Keratinocyte (primary cell): Measurements from ENCODE around the gene NFATC2. TPM values are rescaled to one million over a fixed set of nuclear protein-coding genes. Genes with fewer than 3 reads are reported as not detected.

ENCODE experiments used
- DNase-seq: peaks from one replicate; pipeline ENCODE4 v3.0.0-alpha.2; 2011; ENCODE audit warnings: low read depth, missing footprints, low spot score
- FAIRE-seq: peaks from 2 replicates; lab custom pipeline; 2011; peaks lifted over from hg19 to GRCh38; lab: Jason Lieb, UNC
- H2AFZ ChIP-seq: 2 replicates; pipeline ENCODE4 v1.6.0; 2012; ENCODE audit warnings: low read length, control low read depth, inconsistent platforms; ENCODE audit not compliant: control insufficient read depth
- H3K27ac ChIP-seq: 2 replicates; pipeline ENCODE4 v1.5.1; 2011; ENCODE audit warnings: low read length; ENCODE audit not compliant: control insufficient read depth, insufficient read depth
- H3K27me3 ChIP-seq: 3 replicates; pipeline ENCODE4 v1.6.0; 2011; ENCODE audit warnings: low read length; ENCODE audit not compliant: control insufficient read depth, insufficient read depth; ENCODE audit errors: extremely low read depth
- H3K36me3 ChIP-seq, 2 experiments: 2 replicates in 1 of 2; 3 replicates in 1 of 2; pipeline ENCODE4 v1.5.1; 2011; ENCODE audit warnings: low read length in 2 of 2, mild to moderate bottlenecking in 1 of 2; ENCODE audit not compliant: control insufficient read depth in 2 of 2, insufficient read depth in 2 of 2; ENCODE audit errors: extremely low read depth in 1 of 2
- H3K4me1 ChIP-seq: 3 replicates; pipeline ENCODE4 v1.5.1; 2011; ENCODE audit warnings: low read length; ENCODE audit not compliant: control insufficient read depth, insufficient read depth; ENCODE audit errors: extremely low read depth
- H3K4me2 ChIP-seq: 3 replicates; pipeline ENCODE4 v1.6.0; 2011; ENCODE audit warnings: low read depth, low read length; ENCODE audit not compliant: control insufficient read depth, insufficient read depth; ENCODE audit errors: extremely low read depth
- H3K4me3 ChIP-seq, 3 experiments: fragments of 200-600 bp in 1 of 3; sonication (generic) in 1 of 3; 2 replicates in 2 of 3; 3 replicates in 1 of 3; pipeline ENCODE4 v1.5.1; 2011 to 2016; ENCODE audit warnings: low read length in 3 of 3, mild to moderate bottlenecking in 3 of 3, control low read depth in 2 of 3, inconsistent platforms in 1 of 3, low read depth in 1 of 3, mixed read lengths in 1 of 3, mixed run types in 1 of 3, moderate library complexity in 1 of 3; ENCODE audit not compliant: control insufficient read depth in 2 of 3, insufficient read depth in 2 of 3; ENCODE audit errors: extremely low read depth in 1 of 3
- H3K79me2 ChIP-seq: 2 replicates; pipeline ENCODE4 v1.6.0; 2012; ENCODE audit warnings: low read length; ENCODE audit not compliant: control insufficient read depth, insufficient read depth
- H3K9ac ChIP-seq: 3 replicates; pipeline ENCODE4 v1.6.0; 2011; ENCODE audit warnings: low read length; ENCODE audit not compliant: control insufficient read depth, insufficient read depth; ENCODE audit errors: extremely low read depth
- H3K9me1 ChIP-seq: 3 replicates; pipeline ENCODE4 v1.6.0; 2011; ENCODE audit warnings: low read length; ENCODE audit not compliant: control insufficient read depth, insufficient read depth; ENCODE audit errors: extremely low read depth
- H3K9me3 ChIP-seq: 2 replicates; pipeline ENCODE4 v1.5.1; 2012; ENCODE audit warnings: low read depth, low read length; ENCODE audit not compliant: control insufficient read depth
- H4K20me1 ChIP-seq: 3 replicates; pipeline ENCODE4 v1.6.0; 2011; ENCODE audit warnings: low read length; ENCODE audit not compliant: control insufficient read depth, insufficient read depth; ENCODE audit errors: extremely low read depth
- EZH2 ChIP-seq: IDR thresholded peaks from one replicate; pipeline ENCODE4 v1.6.1; 2012; ENCODE audit warnings: inconsistent platforms, mild to moderate bottlenecking, low read length, moderate library complexity
- dilution Hi-C: fragments of 300-500 bp; cut with MboI; formaldehyde crosslinking; loops from one replicate; pipeline ENCODE4 v1.7.0; 2020; ENCODE audit warnings: low sequenced_read_pairs; ENCODE audit not compliant: extremely low pct_ligation_motif_present
- polyA plus RNA-seq, 5 experiments: library from polyadenylated mRNA; depleted of rRNA in 3 of 5; stranded (reverse) in 3 of 5; stranded (forward) in 1 of 5; unstranded in 1 of 5; fragments of >200 nt; gene quantifications; 1 replicate in 1 of 5; 2 replicates in 3 of 5; 3 replicates in 1 of 5; pipeline versions ENCODE4 v1.2.1 to v1.2.3, GENCODE V29; 2011 to 2012; ENCODE audit warnings: missing spikeins in 2 of 5, low read depth in 1 of 5, low replicate concordance in 1 of 5
- TF ChIP-seq, protein P1 (sequence below), 3 experiments: IDR thresholded peaks in 1 of 3; conservative IDR thresholded peaks in 1 of 3; optimal IDR thresholded peaks in 1 of 3; 2 replicates in 2 of 3; 3 replicates in 1 of 3; pipeline versions ENCODE3 to v1.5.1; 2011; ENCODE audit warnings: low read length in 3 of 3, mild to moderate bottlenecking in 3 of 3, moderate library complexity in 2 of 3, control low read depth in 1 of 3, inconsistent platforms in 1 of 3; ENCODE audit not compliant: insufficient read depth in 2 of 3; ENCODE audit errors: extremely low read depth in 1 of 3

The NFATC2 gene
- polyA plus RNA-seq, 1 donor (not counting 4 experiments of a cell fraction or from before 2014, with no cell fraction given): 0.05 TPM

DNA sequence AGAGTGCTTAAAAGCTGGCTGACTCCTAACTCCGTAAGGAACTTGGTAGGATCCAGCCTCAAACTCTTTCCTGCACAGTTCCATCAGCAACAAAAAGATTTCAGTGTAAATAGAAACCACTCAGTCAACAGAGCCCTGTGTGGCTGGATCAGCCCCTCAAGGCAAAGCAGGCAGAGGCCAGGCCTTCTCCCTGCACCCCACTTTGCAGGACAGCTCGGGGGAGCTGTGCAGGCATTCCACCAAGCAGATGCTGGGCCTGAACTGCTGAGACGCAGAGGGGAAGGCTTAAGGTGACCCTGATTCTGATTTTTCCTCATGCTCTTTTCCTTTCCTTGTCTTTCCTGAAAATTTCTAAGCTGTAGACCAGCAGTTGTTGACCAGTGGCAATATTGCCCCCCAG is 91.5 kb downstream of the NFATC2 start:
- Histone ChIP-seq H2AFZ (no peak overlapping the region), H3K4me2 (no peak overlapping the region), H3K79me2 (no peaks in the 10 kb centered on the region), H3K9ac (no peak overlapping the region), H3K36me3 (no peaks in the 10 kb centered on the region), H4K20me1 (no peaks in the 10 kb centered on the region), H3K9me3 (peaks cover 2% of the 10 kb centered on the region), H3K4me3 (no peak overlapping the region), H3K27ac (no peak overlapping the region), H3K9me1 (no peaks in the 10 kb centered on the region), H3K4me1 (peaks cover 14% of the 10 kb centered on the region), H3K27me3 (peaks cover 11% of the 10 kb centered on the region)
- TF ChIP-seq, protein P1, sequence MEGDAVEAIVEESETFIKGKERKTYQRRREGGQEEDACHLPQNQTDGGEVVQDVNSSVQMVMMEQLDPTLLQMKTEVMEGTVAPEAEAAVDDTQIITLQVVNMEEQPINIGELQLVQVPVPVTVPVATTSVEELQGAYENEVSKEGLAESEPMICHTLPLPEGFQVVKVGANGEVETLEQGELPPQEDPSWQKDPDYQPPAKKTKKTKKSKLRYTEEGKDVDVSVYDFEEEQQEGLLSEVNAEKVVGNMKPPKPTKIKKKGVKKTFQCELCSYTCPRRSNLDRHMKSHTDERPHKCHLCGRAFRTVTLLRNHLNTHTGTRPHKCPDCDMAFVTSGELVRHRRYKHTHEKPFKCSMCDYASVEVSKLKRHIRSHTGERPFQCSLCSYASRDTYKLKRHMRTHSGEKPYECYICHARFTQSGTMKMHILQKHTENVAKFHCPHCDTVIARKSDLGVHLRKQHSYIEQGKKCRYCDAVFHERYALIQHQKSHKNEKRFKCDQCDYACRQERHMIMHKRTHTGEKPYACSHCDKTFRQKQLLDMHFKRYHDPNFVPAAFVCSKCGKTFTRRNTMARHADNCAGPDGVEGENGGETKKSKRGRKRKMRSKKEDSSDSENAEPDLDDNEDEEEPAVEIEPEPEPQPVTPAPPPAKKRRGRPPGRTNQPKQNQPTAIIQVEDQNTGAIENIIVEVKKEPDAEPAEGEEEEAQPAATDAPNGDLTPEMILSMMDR (optimal IDR thresholded peaks at IDR 0.05 in 1 of 3, IDR thresholded peaks at IDR 0.05 in 1 of 3, conservative IDR thresholded peaks at IDR 0.05 in 1 of 3; ENCODE audit: extremely low read depth in 1 of 3, insufficient read depth in 2 of 3, low read length in 3 of 3): no peak
- TF ChIP-seq EZH2: no peak
- DNase-seq: no peak
- FAIRE-seq: no peak
- dilution Hi-C loops: no loop called here

DNA sequence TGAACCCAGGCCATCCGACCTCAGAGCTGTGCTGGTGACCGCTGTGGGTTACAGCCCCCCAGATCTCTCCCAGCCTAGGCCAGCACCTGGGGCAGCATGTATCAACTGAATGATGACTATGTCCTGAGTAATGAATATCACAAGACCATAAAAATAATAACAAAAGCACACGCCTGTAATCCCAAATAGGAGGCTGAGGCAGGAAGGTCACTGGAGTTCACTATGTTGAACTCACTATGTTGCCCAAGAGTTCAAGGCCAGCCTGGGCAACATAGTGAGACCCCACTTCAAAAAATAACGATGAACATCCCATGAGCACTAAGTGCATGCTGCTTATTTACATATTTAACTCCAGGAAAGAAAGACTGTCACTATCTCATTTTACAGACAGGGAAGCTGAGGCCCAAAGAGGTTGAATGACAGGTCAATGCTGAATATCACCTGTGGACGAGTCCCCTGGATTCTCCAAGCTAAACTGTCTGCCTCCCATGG is 92.3 kb downstream of the NFATC2 start:
- DNase-seq (no peak), FAIRE-seq (no peak)
- no peak overlapping the region for H3K27ac ChIP-seq

More for the DNA sequence above, 92.3 kb downstream of the NFATC2 start:
- Histone ChIP-seq H3K79me2 (no peaks in the 10 kb centered on the region), H3K36me3 (no peaks in the 10 kb centered on the region), H3K9me3 (peaks cover 2% of the 10 kb centered on the region), H3K9me1 (no peaks in the 10 kb centered on the region), H3K4me3 (no peak overlapping the region), H3K9ac (no peak overlapping the region), H3K4me1 (peaks cover 14% of the 10 kb centered on the region), H2AFZ (no peak overlapping the region), H3K4me2 (no peak overlapping the region), H4K20me1 (no peaks in the 10 kb centered on the region), H3K27me3 (peaks cover 11% of the 10 kb centered on the region)
- TF ChIP-seq, protein P1 (optimal IDR thresholded peaks at IDR 0.05 in 1 of 3, IDR thresholded peaks at IDR 0.05 in 1 of 3, conservative IDR thresholded peaks at IDR 0.05 in 1 of 3; ENCODE audit: extremely low read depth in 1 of 3, insufficient read depth in 2 of 3, low read length in 3 of 3): no peak
- TF ChIP-seq EZH2: no peak
- dilution Hi-C loops: no loop called here
